Left lung (tissue), 10 donors: ENCODE results near the gene DCTN3. TPM values are rescaled to one million over a fixed set of nuclear protein-coding genes. Genes with fewer than 3 reads are reported as not detected.

Experiments used
- ATAC-seq: fragments of 200-7000 bp; cut with Tn5 transposase; one replicate; pipeline ENCODE4 v1.9.1; 2020; ENCODE audit warnings: moderate library complexity
- DNase-seq, 4 donors: peaks; one replicate each; pipeline ENCODE4 v3.0.0-alpha.2; 2013 to 2020
- H3K27ac ChIP-seq, 2 donors: fragments of 200-600 bp; sonication (generic) in 1 of 2; one replicate each; pipeline versions ENCODE4 v1.5.0 to v1.8.0; 2020 to 2021
- H3K27me3 ChIP-seq, 2 donors: fragments of 200-600 bp; sonication (generic) in 1 of 2; one replicate each; pipeline versions ENCODE4 v1.5.0 to v1.8.0; 2020 to 2021
- H3K36me3 ChIP-seq, 2 donors: fragments of 200-600 bp; sonication (generic) in 1 of 2; one replicate each; pipeline versions ENCODE4 v1.5.0 to v1.8.0; 2020 to 2021
- H3K4me1 ChIP-seq, 2 donors: fragments of 200-600 bp; one replicate each; pipeline ENCODE4 v1.8.0; 2021
- H3K4me3 ChIP-seq, 2 donors: fragments of 200-600 bp; sonication (generic) in 1 of 2; one replicate each; pipeline versions ENCODE4 v1.5.0 to v1.8.0; 2020 to 2021; ENCODE audit warnings: mild to moderate bottlenecking in 1 of 2
- H3K9me3 ChIP-seq, 2 donors: fragments of 200-600 bp; sonication (generic) in 1 of 2; one replicate each; pipeline versions ENCODE4 v1.5.0 to v1.8.0; 2020 to 2021
- intact Hi-C, 2 donors: fragments of 100-400 bp; cut with DNase I; formaldehyde crosslinking; loops; one replicate each; pipeline versions ENCODE4 v1.11.2 to v1.14.2; 2022
- polyA plus RNA-seq, 6 donors: library from polyadenylated mRNA; unstranded; fragments of 120-200 nt; gene quantifications; one replicate each; pipeline ENCODE4 v1.2.1, GENCODE V29; 2013; ENCODE audit not compliant: insufficient read length in 6 of 6
- total RNA-seq, 2 donors: library from RNA; stranded (reverse); fragmentation: NEBNext Ultra II Directional; extraction: Animal tissue kit (Norgen Biotek cat#: 25700); gene quantifications; one replicate each; pipeline ENCODE4 v1.2.1, GENCODE V29; 2021
- TF ChIP-seq, protein P1 (sequence below), 2 donors: fragments of 200-600 bp; sonication (generic) in 1 of 2; IDR thresholded peaks; one replicate each; pipeline versions ENCODE4 v1.5.0 to v1.8.0; 2021; ENCODE audit warnings: antibody characterized with exemption in 2 of 2
- donor health status: DM: no; HTN: yes; CAD: no.
- donor health status: DM: no; HTN: no; CAD: no.

DCTN3 gene
- total and polyA plus RNA-seq, 8 donors: 69.8 to 111 (median 91.4) TPM

DNA sequence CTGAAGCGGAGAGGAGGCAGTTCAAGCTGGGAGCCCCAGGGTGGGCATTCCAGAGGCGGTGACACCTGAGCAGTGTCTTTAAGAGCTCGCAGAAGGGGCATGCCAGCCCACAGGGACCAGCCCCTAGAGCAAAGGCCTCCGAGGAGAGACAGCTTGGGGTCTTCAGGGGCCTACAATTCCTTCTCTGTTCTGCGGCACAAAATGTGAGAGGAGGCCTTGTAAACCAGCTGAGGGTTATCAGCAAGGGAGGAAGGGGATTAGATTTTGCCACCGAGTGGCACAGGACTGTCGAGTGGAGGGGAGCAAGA lies 17.8 kb upstream of the DCTN3 start:
- ATAC-seq (no peak), DNase-seq (no peak)
- Histone ChIP-seq H3K36me3 (peaks cover 0 to 9% of the 10 kb centered on the region in 2 donors), H3K9me3 (no peaks in the 10 kb centered on the region), H3K27ac (peak overlapping the region; percentile 68 to 84), H3K4me3 (peak overlapping the region; percentile 66 to 70), H3K27me3 (no peaks in the 10 kb centered on the region), H3K4me1 (peaks cover 11 to 28% of the 10 kb centered on the region in 2 donors)
- intact Hi-C loops: no loop called here
- TF ChIP-seq, protein P1, sequence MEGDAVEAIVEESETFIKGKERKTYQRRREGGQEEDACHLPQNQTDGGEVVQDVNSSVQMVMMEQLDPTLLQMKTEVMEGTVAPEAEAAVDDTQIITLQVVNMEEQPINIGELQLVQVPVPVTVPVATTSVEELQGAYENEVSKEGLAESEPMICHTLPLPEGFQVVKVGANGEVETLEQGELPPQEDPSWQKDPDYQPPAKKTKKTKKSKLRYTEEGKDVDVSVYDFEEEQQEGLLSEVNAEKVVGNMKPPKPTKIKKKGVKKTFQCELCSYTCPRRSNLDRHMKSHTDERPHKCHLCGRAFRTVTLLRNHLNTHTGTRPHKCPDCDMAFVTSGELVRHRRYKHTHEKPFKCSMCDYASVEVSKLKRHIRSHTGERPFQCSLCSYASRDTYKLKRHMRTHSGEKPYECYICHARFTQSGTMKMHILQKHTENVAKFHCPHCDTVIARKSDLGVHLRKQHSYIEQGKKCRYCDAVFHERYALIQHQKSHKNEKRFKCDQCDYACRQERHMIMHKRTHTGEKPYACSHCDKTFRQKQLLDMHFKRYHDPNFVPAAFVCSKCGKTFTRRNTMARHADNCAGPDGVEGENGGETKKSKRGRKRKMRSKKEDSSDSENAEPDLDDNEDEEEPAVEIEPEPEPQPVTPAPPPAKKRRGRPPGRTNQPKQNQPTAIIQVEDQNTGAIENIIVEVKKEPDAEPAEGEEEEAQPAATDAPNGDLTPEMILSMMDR (IDR thresholded peaks at IDR 0.05): no peak

DNA sequence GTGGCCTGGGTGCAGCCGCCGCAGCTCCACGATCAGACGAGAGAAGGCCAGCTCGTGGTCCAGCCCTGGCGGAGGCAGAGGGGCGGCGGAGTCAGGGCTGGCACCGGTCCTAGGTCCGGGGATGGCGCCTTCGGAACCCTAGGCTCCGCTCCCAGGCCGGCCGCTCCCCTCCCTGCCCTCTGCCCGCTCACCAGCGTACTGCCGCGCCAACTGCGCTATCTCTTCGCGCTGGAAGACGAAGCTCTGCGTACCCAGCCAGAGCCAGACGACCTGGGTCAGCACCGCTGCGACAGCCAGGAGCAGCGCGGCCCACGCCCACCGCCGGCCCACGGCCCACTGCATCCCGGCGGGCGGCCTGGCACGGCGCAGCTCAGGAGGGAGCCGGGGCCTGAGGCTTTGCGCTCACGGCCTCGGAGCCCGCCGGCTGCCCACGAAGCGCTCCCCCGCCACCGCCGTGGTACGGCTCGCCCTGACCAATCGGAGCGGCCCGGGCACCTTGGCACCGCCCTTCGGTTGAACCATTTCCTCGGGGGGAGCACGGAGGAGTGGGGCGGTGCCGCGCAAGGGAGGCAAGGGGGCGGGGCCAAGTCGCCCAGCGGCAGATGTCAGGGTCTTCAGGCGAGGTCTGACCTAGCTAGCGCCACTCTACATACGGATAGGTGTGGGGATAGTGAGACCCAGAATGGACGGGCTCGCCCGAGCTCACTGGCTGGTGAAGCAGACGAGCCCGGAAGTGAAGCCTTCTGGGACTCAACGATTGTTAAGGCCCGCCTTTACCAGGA lies 17.3 kb upstream of the DCTN3 start, which contains the start of gene SIGMAR1:
Gene SIGMAR1, minus strand, starts transcription at position 432 of the 782 bp plus-strand sequence. Its CDS starts 90 bp downstream, at position 342.
- DNase-seq (peak; percentile 93 to 98 (median 94)), ATAC-seq (peak; percentile 99)
- peak within 1 kb of the TSS; percentile 68 to 84 for H3K27ac ChIP-seq
- H3K9me3 ChIP-seq: no peaks in the 10 kb centered on the region
- H3K36me3 ChIP-seq: peaks cover 0 to 9% of the 10 kb centered on the region in 2 donors
- no peaks in the 10 kb centered on the region for H3K27me3 ChIP-seq
- peaks cover 11 to 28% of the 10 kb centered on the region in 2 donors for H3K4me1 ChIP-seq
- intact Hi-C loops: no loop called here
- H3K4me3 ChIP-seq: peak within 1 kb of the TSS; percentile 66 to 70
- TF ChIP-seq, protein P1 (IDR thresholded peaks at IDR 0.05): no peak

DNA sequence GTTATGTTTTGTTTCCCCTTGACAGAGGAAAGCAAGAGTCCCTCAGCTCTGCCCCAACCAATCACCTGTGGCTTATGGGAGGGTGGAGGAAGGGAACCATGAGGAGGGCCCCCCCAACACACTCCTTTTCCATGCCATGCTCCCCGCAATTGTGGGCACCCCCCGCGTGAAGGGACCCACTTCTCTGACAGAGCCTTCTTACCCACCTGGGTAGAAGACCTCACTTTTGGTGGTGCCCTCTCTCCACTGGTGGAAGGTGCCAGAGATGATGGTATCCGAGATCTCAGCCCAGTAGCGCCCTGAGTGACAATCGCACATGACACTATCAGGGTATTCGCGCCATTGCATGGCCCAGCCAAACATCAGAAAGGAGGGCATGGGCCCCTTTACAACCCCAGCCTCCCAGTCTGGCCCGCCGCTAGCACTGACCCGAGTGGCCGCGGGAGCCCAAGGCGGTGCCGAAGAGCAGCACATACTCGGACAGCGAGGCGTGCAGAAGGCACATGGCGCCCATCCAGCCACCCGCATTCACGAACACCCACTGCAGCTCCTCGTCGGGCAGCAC lies 16.6 kb upstream of the DCTN3 start:
- no peaks in the 10 kb centered on the region for H3K9me3 ChIP-seq
- H3K27ac ChIP-seq: peak overlapping the region; percentile 68 to 84
- peak overlapping the region; percentile 66 to 70 for H3K4me3 ChIP-seq
- intact Hi-C loops: no loop called here
- H3K36me3 ChIP-seq: peaks cover 0 to 9% of the 10 kb centered on the region in 2 donors
- no peak for DNase-seq
- peaks cover 11 to 28% of the 10 kb centered on the region in 2 donors for H3K4me1 ChIP-seq
- no peak for ATAC-seq
- TF ChIP-seq, protein P1 (IDR thresholded peaks at IDR 0.05): no peak
- no peaks in the 10 kb centered on the region for H3K27me3 ChIP-seq

DNA sequence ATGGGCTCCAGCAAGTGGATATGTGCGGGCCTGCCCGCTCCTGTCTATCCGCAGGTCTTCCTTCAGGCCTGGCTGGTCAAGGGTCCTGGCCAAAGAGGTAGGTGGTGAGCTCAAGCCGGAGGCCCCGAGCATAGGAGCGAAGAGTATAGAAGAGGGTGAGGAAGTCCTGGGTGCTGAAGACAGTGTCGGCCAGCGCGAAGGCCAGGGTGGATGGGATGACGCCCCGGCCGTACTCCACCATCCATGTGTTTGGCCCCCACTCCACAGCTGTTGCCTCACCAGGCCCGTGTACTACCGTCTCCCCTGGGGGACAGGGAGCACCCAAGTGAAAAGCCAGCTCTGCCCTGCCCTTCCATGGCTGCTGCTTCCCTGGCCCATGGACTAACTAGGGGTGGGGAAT lies 15.3 kb upstream of the DCTN3 start:
- TF ChIP-seq, protein P1 (IDR thresholded peaks at IDR 0.05): no peak
- DNase-seq (no peak), ATAC-seq (no peak)
- Histone ChIP-seq H3K27me3 (peaks cover 0 to 7% of the 10 kb centered on the region in 2 donors), H3K27ac (no peak overlapping the region), H3K4me3 (no peak overlapping the region), H3K4me1 (peaks cover 11 to 28% of the 10 kb centered on the region in 2 donors), H3K36me3 (peaks cover 0 to 9% of the 10 kb centered on the region in 2 donors), H3K9me3 (no peaks in the 10 kb centered on the region)
- intact Hi-C loops: no loop called here

DNA sequence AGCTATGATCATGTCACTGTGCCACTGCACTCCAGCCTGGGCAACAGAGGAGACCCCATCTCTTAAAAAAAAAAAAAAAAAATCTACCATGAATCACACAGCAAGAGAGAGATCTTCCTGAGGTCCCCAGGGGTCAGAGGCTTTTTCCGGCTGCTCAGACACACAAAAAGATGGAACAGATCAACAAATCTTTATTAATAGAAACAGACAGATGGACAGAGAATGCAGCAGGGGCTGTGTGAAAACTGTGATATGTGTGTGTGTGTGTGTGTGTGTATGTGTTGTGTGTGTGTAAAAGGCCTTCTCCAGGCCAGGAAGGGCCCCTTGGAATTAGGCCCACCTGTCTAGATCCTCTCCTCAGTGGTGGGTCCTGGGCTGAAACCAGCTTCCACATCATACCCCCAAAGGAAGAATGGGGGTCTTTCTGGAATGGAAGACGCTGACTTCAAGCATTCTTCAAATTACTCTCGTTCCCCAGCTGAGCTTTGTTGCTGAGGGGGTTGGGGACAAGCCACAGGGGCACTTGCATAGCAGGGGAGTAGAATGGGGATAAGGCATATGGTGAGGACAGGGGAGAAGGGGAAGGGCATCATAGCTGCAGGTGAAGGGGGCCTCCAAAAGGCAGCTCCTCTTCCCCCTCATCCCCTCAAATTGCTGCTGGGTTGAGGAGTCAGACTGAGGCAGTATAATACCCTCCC lies 14.4 kb upstream of the DCTN3 start:
- peaks cover 11 to 28% of the 10 kb centered on the region in 2 donors for H3K4me1 ChIP-seq
- intact Hi-C loops: no loop called here
- DNase-seq: no peak
- H3K27me3 ChIP-seq: peaks cover 5 to 16% of the 10 kb centered on the region in 2 donors
- no peak overlapping the region for H3K4me3 ChIP-seq
- TF ChIP-seq, protein P1 (IDR thresholded peaks at IDR 0.05): no peak
- ATAC-seq: no peak
- peaks cover 0 to 9% of the 10 kb centered on the region in 2 donors for H3K36me3 ChIP-seq
- no peak overlapping the region for H3K27ac ChIP-seq
- no peaks in the 10 kb centered on the region for H3K9me3 ChIP-seq
